Occipital lobe (tissue), 2 donors: ENCODE results near the gene KRTAP10-6. TPM values are rescaled to one million over a fixed set of nuclear protein-coding genes. Genes with fewer than 3 reads are reported as not detected.
"Not testable (repeated sequence)": the region's sequence is repeated elsewhere in the genome, so short reads cannot be mapped to it uniquely, and the experiment has no call there.

Experiments
- DNase-seq: peaks from one replicate; lab custom pipeline; 2025; lab: John Stamatoyannopoulos, UW
- total RNA-seq: library from RNA; depleted of rRNA; stranded (reverse); fragments of >200 nt; gene quantifications from one replicate; pipeline ENCODE4 v1.2.3, GENCODE V29; 2014

KRTAP10-6 gene
- total RNA-seq, 1 donor from 2014 or later: not detected

GRCh38 chr21:44557491-44558328 is 34.6 kb downstream of the KRTAP10-6 start:
- no peak for DNase-seq

GRCh38 chr21:44556879-44557278 is 35.4 kb downstream of the KRTAP10-6 start:
- no peak for DNase-seq

GRCh38 chr21:44555200-44555875 is 37.0 kb downstream of the KRTAP10-6 start:
- DNase-seq: no peak

- no peak for DNase-seq
Measured at GRCh38 chr21:44552681-44553080, 39.6 kb downstream of the KRTAP10-6 start.

- DNase-seq: no peak
Measured at GRCh38 chr21:44552136-44552535, 40.2 kb downstream of the KRTAP10-6 start.

- no peak for DNase-seq
Measured at GRCh38 chr21:44551340-44551961, 40.9 kb downstream of the KRTAP10-6 start, which contains the start of gene KRTAP10-2. KRTAP10-2 (minus strand) TSS chr21:44551505; CDS start chr21:44551458, 47 bp downstream.

GRCh38 chr21:44550807-44551206 is 41.5 kb downstream of the KRTAP10-6 start:
- no peak for DNase-seq

- DNase-seq: not testable (repeated sequence)
Measured at GRCh38 chr21:44550285-44550684, 42.0 kb downstream of the KRTAP10-6 start.

GRCh38 chr21:44549525-44550211 is 42.6 kb downstream of the KRTAP10-6 start:
- no peak for DNase-seq

- DNase-seq: no peak
Measured at GRCh38 chr21:44548922-44549321, 43.4 kb downstream of the KRTAP10-6 start.

- DNase-seq: no peak
Measured at GRCh38 chr21:44548381-44548780, 43.9 kb downstream of the KRTAP10-6 start.

- no peak for DNase-seq
Measured at GRCh38 chr21:44547656-44548331, 44.5 kb downstream of the KRTAP10-6 start.

- DNase-seq: no peak
Measured at GRCh38 chr21:44544566-44544965, 47.7 kb downstream of the KRTAP10-6 start.

- no peak for DNase-seq
Measured at GRCh38 chr21:44542716-44543115, 49.6 kb downstream of the KRTAP10-6 start.

Other genes with a start within 250 kb of the KRTAP10-6 start
- gene TRPM2, start 238.9 kb downstream of the KRTAP10-6 start, total RNA-seq: 1.2 TPM
- 4.8 TPM for gene LRRC3, start 137.0 kb downstream of the KRTAP10-6 start, total RNA-seq
- gene KRTAP10-1, start 52.3 kb downstream of the KRTAP10-6 start, total RNA-seq: not detected
- not detected for gene KRTAP10-2, start 41.0 kb downstream of the KRTAP10-6 start, total RNA-seq
- gene KRTAP10-3, start 33.7 kb downstream of the KRTAP10-6 start, total RNA-seq: not detected
- not detected for gene KRTAP10-4, start 18.8 kb downstream of the KRTAP10-6 start, total RNA-seq
- gene KRTAP10-5, start 11.9 kb downstream of the KRTAP10-6 start, total RNA-seq: not detected
- gene KRTAP10-7, start 8.1 kb upstream of the KRTAP10-6 start, total RNA-seq: not detected
- not detected for gene KRTAP10-8, start 19.6 kb upstream of the KRTAP10-6 start, total RNA-seq
- not detected for gene KRTAP10-9, start 34.6 kb upstream of the KRTAP10-6 start, total RNA-seq
- not detected for gene KRTAP10-10, start 44.9 kb upstream of the KRTAP10-6 start, total RNA-seq
- gene KRTAP10-11, start 53.9 kb upstream of the KRTAP10-6 start, total RNA-seq: not detected
- gene KRTAP12-4, start 62.2 kb upstream of the KRTAP10-6 start, total RNA-seq: not detected
- gene KRTAP12-3, start 65.4 kb upstream of the KRTAP10-6 start, total RNA-seq: not detected
- not detected for gene KRTAP12-2, start 74.4 kb upstream of the KRTAP10-6 start, total RNA-seq
- gene KRTAP12-1, start 89.7 kb upstream of the KRTAP10-6 start, total RNA-seq: not detected
- gene KRTAP10-12, start 104.7 kb upstream of the KRTAP10-6 start, total RNA-seq: not detected
- not detected for gene TSPEAR, start 119.1 kb upstream of the KRTAP10-6 start, total RNA-seq
- 61.8 TPM for gene UBE2G2, start 209.3 kb upstream of the KRTAP10-6 start, total RNA-seq
- 46.3 TPM for gene SUMO3, start 225.6 kb upstream of the KRTAP10-6 start, total RNA-seq